Astrocyte of the hippocampus (primary cell): Measurements from ENCODE around the gene ADRA2B.
"Not testable (repeated sequence)": the region's sequence is repeated elsewhere in the genome, so short reads cannot be mapped to it uniquely, and the experiment has no call there.

Source experiments
- DNase-seq: peaks from one replicate; pipeline ENCODE4 v3.0.0; 2011; ENCODE audit warnings: low read depth, low spot score

The ADRA2B gene

GRCh38 chr2:96150007-96150640 lies 33.8 kb upstream of the ADRA2B start:
- DNase-seq, result no peak

GRCh38 chr2:96148410-96149217 lies 32.2 kb upstream of the ADRA2B start:
- peak; percentile 96 for DNase-seq

- DNase-seq, result peak; percentile 24
These were observed 31.3 kb upstream of the ADRA2B start for GRCh38 chr2:96147593-96148201.

- DNase-seq, result peak; percentile 83
These were observed 30.7 kb upstream of the ADRA2B start for GRCh38 chr2:96146881-96147592.

GRCh38 chr2:96146153-96146880 lies 29.9 kb upstream of the ADRA2B start:
- peak; percentile 26 for DNase-seq

- DNase-seq, result no peak
These were observed 29.4 kb upstream of the ADRA2B start for GRCh38 chr2:96145848-96146152.

- peak; percentile 85 for DNase-seq
These were observed 28.9 kb upstream of the ADRA2B start, which contains the start of gene DUSP2 for GRCh38 chr2:96145036-96145847. Gene DUSP2 (minus strand): TSS chr2:96145440. CDS start chr2:96145354, 86 bp downstream.

- DNase-seq, result no peak
These were observed 28.2 kb upstream of the ADRA2B start for GRCh38 chr2:96144481-96145035.

GRCh38 chr2:96143848-96144480 lies 27.6 kb upstream of the ADRA2B start:
- DNase-seq, result no peak

- no peak for DNase-seq
These were observed 27.0 kb upstream of the ADRA2B start for GRCh38 chr2:96143231-96143847.

- no peak for DNase-seq
These were observed 26.1 kb upstream of the ADRA2B start for GRCh38 chr2:96142217-96143113.

GRCh38 chr2:96141624-96141967 lies 25.2 kb upstream of the ADRA2B start:
- DNase-seq, result not testable (repeated sequence)

GRCh38 chr2:96140941-96141623 lies 24.7 kb upstream of the ADRA2B start:
- no peak for DNase-seq

GRCh38 chr2:96139181-96139758 lies 22.9 kb upstream of the ADRA2B start:
- no peak for DNase-seq

GRCh38 chr2:96138179-96139145 lies 22.1 kb upstream of the ADRA2B start, which contains the start of gene ASTL:
Gene ASTL (minus strand): TSS chr2:96138502. CDS start chr2:96138436, 66 bp downstream.
- DNase-seq, result peak; percentile 69
